Skeletal muscle satellite cell (primary cell): ENCODE measurements around the gene GRXCR1.

Source experiments
- H3K27me3 ChIP-seq: 2 replicates; pipeline ENCODE4 v1.7.0; 2013; ENCODE audit warnings: low read length; ENCODE audit not compliant: control insufficient read depth, insufficient read depth
- H3K36me3 ChIP-seq: 2 replicates; pipeline ENCODE4 v1.7.0; 2013; ENCODE audit warnings: mild to moderate bottlenecking, control low read depth, low read length; ENCODE audit not compliant: insufficient read depth
- H3K4me1 ChIP-seq: 2 replicates; pipeline ENCODE4 v1.7.0; 2013; ENCODE audit warnings: low read length; ENCODE audit not compliant: control insufficient read depth, insufficient read depth
- H3K4me2 ChIP-seq: 2 replicates; pipeline ENCODE4 v1.7.0; 2013; ENCODE audit warnings: mild to moderate bottlenecking, low read length
- H3K4me3 ChIP-seq: 2 replicates; pipeline ENCODE4 v1.7.0; 2013; ENCODE audit warnings: low read length
- H3K9ac ChIP-seq: 2 replicates; pipeline ENCODE4 v1.7.0; 2013; ENCODE audit warnings: mild to moderate bottlenecking, low read depth, low read length, moderate library complexity
- H3K9me3 ChIP-seq: replicated peaks from 2 replicates; pipeline ENCODE4 v1.7.0; 2013; ENCODE audit warnings: mild to moderate bottlenecking, control low read depth, low read length

GRXCR1 gene

GRCh38 chr4:42942216-42942615 lies 49.7 kb downstream of the GRXCR1 start:
- H3K27me3 ChIP-seq, result no peaks in the 10 kb centered on the region
- H3K9me3 ChIP-seq, result no peaks in the 10 kb centered on the region
- H3K9ac ChIP-seq, result no peak overlapping the region
- H3K4me3 ChIP-seq, result no peak overlapping the region
- no peaks in the 10 kb centered on the region for H3K36me3 ChIP-seq
- H3K4me2 ChIP-seq, result no peak overlapping the region
- H3K4me1 ChIP-seq, result no peaks in the 10 kb centered on the region

GRCh38 chr4:42945874-42946273 lies 53.4 kb downstream of the GRXCR1 start:
- H3K4me3 ChIP-seq, result no peak overlapping the region
- H3K36me3 ChIP-seq, result no peaks in the 10 kb centered on the region
- no peaks in the 10 kb centered on the region for H3K27me3 ChIP-seq
- H3K9ac ChIP-seq, result no peak overlapping the region
- peaks cover 4% of the 10 kb centered on the region for H3K9me3 ChIP-seq
- no peaks in the 10 kb centered on the region for H3K4me1 ChIP-seq
- H3K4me2 ChIP-seq, result no peak overlapping the region

- no peaks in the 10 kb centered on the region for H3K4me1 ChIP-seq
- no peak overlapping the region for H3K4me3 ChIP-seq
- H3K36me3 ChIP-seq, result no peaks in the 10 kb centered on the region
- no peak overlapping the region for H3K4me2 ChIP-seq
- H3K9me3 ChIP-seq, result peaks cover 7% of the 10 kb centered on the region
- H3K9ac ChIP-seq, result no peak overlapping the region
- no peaks in the 10 kb centered on the region for H3K27me3 ChIP-seq
These were observed 60.8 kb downstream of the GRXCR1 start for GRCh38 chr4:42953321-42953720.

- H3K4me1 ChIP-seq, result no peaks in the 10 kb centered on the region
- peaks cover 7% of the 10 kb centered on the region for H3K9me3 ChIP-seq
- H3K4me2 ChIP-seq, result no peak overlapping the region
- H3K9ac ChIP-seq, result no peak overlapping the region
- no peaks in the 10 kb centered on the region for H3K27me3 ChIP-seq
- no peaks in the 10 kb centered on the region for H3K36me3 ChIP-seq
- H3K4me3 ChIP-seq, result no peak overlapping the region
These were observed 62.6 kb downstream of the GRXCR1 start for GRCh38 chr4:42954963-42955669.

DNA sequence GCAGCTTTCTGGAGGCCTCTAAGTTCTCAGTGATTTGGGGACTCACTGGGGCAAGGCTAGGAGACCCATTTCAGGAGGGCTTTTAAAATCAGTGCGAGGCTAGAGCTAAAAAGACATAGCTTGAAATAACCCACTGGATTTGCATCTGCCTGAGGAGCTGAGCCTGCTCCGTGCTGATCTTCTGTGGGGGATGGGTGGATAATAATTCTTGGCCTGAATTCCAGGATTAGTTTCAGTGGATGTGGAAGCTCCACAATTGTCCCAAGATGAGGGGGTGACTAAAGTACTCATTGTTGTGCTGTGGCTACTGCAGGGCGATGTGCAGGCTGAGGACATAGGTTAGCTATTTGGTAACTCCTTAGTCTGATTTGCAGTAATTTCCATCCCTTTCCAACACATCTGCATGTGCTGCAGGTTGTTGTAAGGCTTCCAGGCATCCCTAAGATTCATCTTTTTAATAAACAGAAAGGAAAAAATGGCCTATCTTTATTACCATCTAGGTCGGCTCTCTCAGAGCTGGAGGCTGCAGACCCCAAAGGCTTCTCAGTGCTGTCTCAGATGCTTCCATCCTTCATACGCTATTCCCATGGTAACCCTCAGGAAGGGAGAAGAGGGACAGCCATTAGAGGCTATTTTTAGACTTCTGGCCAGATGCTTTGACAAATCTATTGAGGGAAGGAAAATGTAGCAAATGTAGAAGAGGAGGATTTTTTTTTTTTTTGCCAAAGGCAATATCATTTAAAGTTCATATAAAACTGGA lies 63.4 kb downstream of the GRXCR1 start:
- Histone ChIP-seq H3K4me3 (no peak overlapping the region), H3K9me3 (peaks cover 3% of the 10 kb centered on the region), H3K36me3 (no peaks in the 10 kb centered on the region), H3K4me1 (no peaks in the 10 kb centered on the region), H3K9ac (no peak overlapping the region), H3K27me3 (no peaks in the 10 kb centered on the region), H3K4me2 (no peak overlapping the region)

- Histone ChIP-seq H3K36me3 (no peaks in the 10 kb centered on the region), H3K4me2 (no peak overlapping the region), H3K4me3 (no peak overlapping the region), H3K27me3 (no peaks in the 10 kb centered on the region), H3K9ac (no peak overlapping the region), H3K4me1 (no peaks in the 10 kb centered on the region), H3K9me3 (no peaks in the 10 kb centered on the region)
These were observed 72.8 kb downstream of the GRXCR1 start for GRCh38 chr4:42965326-42965725.

- no peak overlapping the region for H3K4me2 ChIP-seq
- no peaks in the 10 kb centered on the region for H3K4me1 ChIP-seq
- H3K36me3 ChIP-seq, result no peaks in the 10 kb centered on the region
- no peaks in the 10 kb centered on the region for H3K9me3 ChIP-seq
- no peak overlapping the region for H3K9ac ChIP-seq
- no peak overlapping the region for H3K4me3 ChIP-seq
- no peaks in the 10 kb centered on the region for H3K27me3 ChIP-seq
These were observed 93.5 kb downstream of the GRXCR1 start for GRCh38 chr4:42985976-42986375.

DNA sequence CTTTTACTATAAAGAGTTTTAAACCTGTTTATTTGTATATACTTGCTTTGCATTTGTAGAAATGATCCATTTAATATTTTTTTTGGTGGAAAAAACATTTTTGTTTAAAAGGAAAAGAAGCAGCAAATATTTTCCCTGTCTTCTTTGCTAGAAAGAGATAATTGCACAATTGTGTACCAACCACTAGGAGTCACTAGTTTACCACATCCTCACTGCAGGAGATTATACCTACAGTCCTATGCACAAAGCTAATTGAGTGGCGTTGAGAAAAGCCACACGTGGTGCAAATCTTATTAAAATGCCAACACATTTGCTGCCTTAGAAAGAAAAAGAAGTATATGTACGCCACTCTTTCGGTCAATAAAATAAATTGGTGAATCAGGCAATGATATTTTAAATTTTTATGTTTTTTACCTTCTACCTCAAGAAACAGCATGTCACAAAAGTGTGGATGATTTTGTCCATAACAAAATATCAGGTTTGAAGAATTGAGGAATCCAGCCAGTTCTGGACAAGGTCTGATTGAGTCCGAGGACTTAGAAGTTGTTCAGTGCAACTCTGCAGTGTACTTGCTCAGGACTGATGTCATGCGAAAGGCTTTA lies 102.9 kb downstream of the GRXCR1 start:
- Histone ChIP-seq H3K27me3 (no peaks in the 10 kb centered on the region), H3K4me1 (no peaks in the 10 kb centered on the region), H3K36me3 (no peaks in the 10 kb centered on the region), H3K4me2 (no peak overlapping the region), H3K9ac (no peak overlapping the region), H3K4me3 (no peak overlapping the region), H3K9me3 (no peaks in the 10 kb centered on the region)

- H3K9me3 ChIP-seq, result no peaks in the 10 kb centered on the region
These were observed 116.3 kb downstream of the GRXCR1 start for GRCh38 chr4:43008793-43009192.

DNA sequence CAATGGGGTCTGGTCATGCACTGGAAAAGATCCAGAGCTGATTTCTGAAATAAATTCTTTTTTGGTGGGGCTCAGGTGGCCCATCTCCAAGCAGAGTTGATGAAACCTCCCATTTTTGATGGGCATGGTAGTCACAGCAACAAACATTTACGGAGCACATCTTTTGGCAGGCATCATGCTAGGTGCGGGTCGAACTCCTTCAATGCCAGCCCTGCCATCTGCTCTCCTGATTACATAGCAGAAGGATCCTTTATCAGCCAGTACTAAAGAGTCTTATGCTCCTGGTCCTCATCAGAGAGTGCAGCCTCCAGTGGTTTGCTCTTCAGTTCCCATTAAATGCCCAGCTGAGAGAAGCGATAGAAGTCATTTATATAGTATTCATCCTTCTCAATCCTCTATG lies 121.7 kb downstream of the GRXCR1 start:
- H3K9ac ChIP-seq, result no peak overlapping the region
- H3K4me2 ChIP-seq, result no peak overlapping the region
- H3K4me3 ChIP-seq, result no peak overlapping the region
- no peaks in the 10 kb centered on the region for H3K9me3 ChIP-seq
- H3K36me3 ChIP-seq, result no peaks in the 10 kb centered on the region
- no peaks in the 10 kb centered on the region for H3K4me1 ChIP-seq
- H3K27me3 ChIP-seq, result no peaks in the 10 kb centered on the region

More at GRCh38 chr4:43008793-43009192, 116.3 kb downstream of the GRXCR1 start:
- no peaks in the 10 kb centered on the region for H3K4me1 ChIP-seq
- H3K4me3 ChIP-seq, result no peak overlapping the region
- H3K36me3 ChIP-seq, result no peaks in the 10 kb centered on the region
- H3K4me2 ChIP-seq, result no peak overlapping the region
- no peaks in the 10 kb centered on the region for H3K27me3 ChIP-seq
- no peak overlapping the region for H3K9ac ChIP-seq

DNA sequence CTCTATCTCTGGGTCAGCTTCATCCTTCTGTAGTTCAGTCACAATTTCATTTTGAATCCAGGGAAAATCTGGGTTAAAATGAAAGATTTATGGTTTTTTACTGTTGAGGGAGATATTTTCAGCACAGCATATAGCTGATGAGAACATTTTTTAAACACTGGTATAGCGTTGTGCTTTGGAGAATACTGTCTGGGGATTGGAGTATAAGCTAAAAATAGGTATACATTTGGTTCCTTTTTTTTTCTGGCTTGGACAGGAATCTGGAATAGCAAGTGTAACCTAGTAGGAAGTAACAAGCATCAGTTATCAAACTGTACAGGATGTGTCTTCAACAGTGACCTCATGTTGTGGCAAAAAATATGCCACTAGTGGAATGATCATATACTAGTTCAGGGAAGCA lies 149.1 kb downstream of the GRXCR1 start:
- no peaks in the 10 kb centered on the region for H3K9me3 ChIP-seq
- H3K4me2 ChIP-seq, result no peak overlapping the region
- no peak overlapping the region for H3K4me3 ChIP-seq
- no peak overlapping the region for H3K9ac ChIP-seq
- H3K36me3 ChIP-seq, result no peaks in the 10 kb centered on the region
- no peaks in the 10 kb centered on the region for H3K4me1 ChIP-seq
- H3K27me3 ChIP-seq, result no peaks in the 10 kb centered on the region
